ENCODE data around the gene TMEM131L.

Gene TMEM131L

GRCh38 chr4:153684971-153685371, 218.8 kb downstream of the TMEM131L start:
- in situ Hi-C loops (cut with MboI; ENCODE audit: low sequenced_read_pairs), result no loop called here
